Myocyte (in vitro differentiated cells): Measurements from ENCODE around the gene LRP1. TPM values are rescaled to one million over a fixed set of nuclear protein-coding genes. Genes with fewer than 3 reads are reported as not detected.

Source experiments
- DNase-seq: peaks from one replicate; pipeline ENCODE4 v3.0.0-alpha.2; 2012; ENCODE audit warnings: low read depth
- total RNA-seq: library from RNA; depleted of rRNA; stranded (reverse); fragments of >200 nt; gene quantifications from 2 replicates; pipeline ENCODE4 v1.2.3, GENCODE V29; 2014

Gene LRP1
- total RNA-seq, 1 donor from 2014 or later = 40.0 TPM

DNA sequence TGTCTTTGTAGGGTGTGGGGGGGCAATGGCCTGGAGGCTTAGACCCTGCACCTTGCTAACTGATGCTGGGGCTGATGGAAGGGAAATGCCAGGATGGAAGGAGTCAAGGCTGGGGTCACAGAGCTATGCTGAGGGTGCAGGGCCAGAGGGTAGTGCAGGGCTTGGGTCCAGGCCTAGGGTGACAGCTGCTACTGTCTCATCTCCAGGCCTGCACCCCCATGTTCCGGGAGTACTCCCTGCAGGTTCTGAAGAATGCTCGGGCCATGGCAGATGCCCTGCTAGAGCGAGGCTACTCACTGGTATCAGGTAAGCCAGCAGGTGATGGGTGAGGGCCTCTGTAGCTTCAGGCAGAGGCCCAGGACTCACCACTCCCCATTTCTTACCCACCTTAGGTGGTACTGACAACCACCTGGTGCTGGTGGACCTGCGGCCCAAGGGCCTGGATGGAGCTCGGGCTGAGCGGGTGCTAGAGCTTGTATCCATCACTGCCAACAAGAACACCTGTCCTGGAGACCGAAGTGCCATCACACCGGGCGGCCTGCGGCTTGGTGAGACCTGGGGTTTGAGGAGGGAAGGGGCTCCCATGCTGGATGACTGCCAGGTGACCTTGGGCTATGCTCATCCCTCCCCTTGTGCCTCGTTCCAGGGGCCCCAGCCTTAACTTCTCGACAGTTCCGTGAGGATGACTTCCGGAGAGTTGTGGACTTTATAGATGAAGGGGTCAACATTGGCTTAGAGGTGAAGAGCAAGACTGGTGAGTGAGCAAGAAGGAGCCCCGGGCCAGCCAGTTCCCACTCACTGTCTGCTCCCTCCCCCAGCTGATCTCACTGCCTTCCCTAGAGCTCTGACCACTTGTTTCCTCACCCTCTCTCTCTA lies 105.3 kb downstream of the LRP1 start:
- no peak for DNase-seq

DNA sequence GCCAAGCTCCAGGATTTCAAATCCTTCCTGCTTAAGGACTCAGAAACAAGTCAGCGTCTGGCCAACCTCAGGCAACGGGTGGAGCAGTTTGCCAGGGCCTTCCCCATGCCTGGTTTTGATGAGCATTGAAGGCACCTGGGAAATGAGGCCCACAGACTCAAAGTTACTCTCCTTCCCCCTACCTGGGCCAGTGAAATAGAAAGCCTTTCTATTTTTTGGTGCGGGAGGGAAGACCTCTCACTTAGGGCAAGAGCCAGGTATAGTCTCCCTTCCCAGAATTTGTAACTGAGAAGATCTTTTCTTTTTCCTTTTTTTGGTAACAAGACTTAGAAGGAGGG lies 105.9 kb downstream of the LRP1 start:
- no peak for DNase-seq

DNA sequence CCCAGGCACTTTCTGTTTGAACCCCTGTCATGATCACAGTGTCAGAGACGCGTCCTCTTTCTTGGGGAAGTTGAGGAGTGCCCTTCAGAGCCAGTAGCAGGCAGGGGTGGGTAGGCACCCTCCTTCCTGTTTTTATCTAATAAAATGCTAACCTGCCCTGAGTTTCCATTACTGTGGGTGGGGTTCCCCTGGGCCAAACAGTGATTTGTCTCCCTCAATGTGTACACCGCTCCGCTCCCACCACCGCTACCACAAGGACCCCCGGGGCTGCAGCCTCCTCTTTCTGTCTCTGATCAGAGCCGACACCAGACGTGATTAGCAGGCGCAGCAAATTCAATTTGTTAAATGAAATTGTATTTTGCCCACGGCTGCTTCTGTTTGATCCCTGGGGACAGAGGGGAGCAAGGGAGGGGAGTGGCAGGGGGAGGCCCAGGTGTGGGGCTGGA lies 106.3 kb downstream of the LRP1 start:
- DNase-seq = no peak

DNA sequence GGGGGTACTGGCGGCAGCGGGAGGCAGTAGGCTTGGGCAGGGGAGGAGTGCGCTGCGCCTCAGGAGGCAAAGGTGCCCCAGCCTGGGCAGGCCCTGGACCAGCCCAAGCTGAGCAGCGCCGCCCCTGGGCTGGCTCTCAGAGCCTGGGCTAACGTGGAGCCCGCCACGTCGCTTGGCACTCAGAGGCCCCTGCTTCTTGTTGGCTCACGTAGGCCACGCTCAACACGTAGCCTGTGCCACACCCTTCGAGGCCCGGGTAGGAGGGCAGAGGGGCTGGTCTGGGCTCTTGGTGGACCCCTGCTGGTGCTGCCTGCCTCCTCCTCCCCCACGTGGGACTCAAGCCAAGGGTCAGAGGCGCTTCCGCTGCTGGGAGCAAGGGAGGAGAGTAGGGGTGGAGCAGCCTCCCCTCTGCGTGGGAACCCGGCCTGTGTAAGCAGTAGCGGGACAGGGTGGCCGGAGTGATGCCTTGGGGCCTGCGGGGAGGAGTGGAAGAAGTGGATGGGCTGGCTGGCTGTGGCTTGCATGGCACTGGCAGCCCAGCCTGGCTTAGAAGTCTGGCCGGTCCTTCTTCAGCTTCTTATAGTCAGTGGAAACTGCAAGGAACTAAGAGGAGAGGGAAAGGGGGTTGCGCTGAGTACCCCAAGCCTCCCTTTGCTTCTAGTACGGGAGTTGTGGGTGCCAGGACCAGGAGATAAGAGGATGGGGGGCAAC lies 106.9 kb downstream of the LRP1 start:
- no peak for DNase-seq

DNA sequence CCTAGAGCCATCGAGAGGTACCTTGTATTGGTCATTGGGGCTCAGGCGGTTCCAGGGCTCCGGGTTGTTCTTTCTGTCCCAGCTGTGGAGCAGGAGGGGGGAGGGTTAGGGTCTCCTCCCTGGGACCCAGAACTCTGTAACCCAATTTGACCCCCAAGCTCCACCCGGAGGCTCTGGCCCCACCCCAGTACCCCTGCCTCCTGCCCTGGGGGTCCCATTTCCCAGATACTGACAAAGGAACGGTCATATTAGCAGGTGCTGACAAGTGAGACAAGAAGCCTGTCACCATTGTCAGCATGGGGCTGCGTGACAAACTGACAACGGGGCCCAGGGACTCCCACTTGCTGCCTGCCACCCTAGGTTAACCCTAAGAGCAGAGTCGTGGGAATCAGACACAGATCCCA lies 107.4 kb downstream of the LRP1 start:
- no peak for DNase-seq

DNA sequence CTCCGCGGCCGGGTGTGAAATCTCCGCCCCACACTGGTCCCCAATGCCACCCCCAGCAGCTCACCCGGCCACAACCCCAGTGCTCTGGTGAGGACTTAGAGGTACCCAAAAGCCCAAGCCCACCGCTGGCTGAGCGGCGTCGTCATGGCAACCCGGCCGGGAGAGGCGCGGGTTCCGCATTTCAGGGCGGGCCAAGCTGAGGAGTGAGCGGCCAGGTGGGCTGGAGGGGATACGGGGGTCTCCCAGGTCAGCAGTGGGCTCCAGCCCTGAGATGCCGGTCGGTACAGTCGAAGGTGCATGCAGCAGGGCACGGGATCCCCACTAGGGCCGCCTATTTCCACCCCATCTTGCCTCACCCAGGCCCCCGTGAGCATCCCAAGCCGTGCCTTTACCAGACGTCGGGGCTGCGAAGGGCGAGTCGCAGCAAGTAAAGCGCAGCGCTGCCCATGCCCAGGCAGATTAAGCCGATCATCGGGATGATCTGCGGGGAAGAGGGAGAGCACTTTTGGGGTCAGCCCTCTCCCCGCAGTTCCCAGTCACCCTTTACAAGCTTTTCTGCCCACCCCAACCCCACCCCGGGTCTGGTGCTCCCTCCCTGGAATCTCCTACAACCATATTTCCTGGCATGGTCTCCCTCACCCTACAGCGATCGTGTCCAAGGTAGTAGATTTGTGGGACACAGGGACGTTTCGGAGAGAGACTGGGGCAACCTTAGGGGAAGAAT lies 108.1 kb downstream of the LRP1 start:
- DNase-seq = no peak

DNA sequence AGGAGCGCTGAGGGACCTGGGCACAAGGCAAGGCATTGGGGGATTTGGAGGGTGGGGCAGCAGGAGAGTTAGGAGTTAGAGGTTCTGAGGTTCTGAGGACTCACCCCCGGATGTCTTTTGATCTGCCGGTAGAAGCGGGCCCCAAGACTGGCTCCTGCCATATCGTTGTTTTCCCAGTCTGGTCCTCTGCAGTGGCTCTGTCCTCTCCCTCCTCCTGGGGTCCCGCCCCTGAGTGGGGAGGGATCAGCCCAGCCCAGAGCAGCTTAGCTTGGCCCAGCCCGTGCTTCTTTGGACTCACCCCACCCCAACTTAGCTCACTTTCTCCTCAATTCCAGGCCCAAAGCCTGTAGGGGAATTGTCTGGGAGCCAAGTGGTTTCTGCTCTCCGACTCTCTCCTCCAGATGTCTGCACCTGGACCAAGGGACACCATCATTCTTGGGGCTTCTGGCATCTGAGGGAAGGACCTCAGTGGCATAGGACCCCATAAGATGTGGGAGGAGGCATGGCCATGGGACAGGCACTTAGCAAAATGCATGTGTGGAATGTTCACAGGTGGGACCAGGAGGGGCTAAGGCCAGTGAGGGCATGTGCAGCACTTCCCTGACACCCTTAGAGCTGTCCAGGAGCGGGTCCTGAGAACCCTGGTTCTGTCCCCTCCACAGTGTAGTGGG lies 108.8 kb downstream of the LRP1 start:
- no peak for DNase-seq

DNA sequence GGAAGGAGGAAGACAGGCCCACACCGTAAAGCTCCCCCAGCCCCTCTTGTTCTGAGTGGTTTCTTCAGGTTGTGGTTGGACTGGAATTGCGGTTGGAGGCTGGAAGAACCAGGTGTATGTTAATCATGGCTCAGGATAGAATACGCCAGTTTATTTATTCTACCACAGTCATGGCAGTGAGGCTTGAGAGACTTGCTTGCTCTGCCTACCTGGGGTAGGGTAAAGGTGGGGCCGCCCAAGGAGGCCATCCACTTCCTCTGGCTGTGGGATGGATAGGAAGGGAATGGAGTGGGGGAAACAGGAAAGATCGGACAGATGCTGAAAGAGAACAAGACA lies 109.3 kb downstream of the LRP1 start:
- no peak for DNase-seq

DNA sequence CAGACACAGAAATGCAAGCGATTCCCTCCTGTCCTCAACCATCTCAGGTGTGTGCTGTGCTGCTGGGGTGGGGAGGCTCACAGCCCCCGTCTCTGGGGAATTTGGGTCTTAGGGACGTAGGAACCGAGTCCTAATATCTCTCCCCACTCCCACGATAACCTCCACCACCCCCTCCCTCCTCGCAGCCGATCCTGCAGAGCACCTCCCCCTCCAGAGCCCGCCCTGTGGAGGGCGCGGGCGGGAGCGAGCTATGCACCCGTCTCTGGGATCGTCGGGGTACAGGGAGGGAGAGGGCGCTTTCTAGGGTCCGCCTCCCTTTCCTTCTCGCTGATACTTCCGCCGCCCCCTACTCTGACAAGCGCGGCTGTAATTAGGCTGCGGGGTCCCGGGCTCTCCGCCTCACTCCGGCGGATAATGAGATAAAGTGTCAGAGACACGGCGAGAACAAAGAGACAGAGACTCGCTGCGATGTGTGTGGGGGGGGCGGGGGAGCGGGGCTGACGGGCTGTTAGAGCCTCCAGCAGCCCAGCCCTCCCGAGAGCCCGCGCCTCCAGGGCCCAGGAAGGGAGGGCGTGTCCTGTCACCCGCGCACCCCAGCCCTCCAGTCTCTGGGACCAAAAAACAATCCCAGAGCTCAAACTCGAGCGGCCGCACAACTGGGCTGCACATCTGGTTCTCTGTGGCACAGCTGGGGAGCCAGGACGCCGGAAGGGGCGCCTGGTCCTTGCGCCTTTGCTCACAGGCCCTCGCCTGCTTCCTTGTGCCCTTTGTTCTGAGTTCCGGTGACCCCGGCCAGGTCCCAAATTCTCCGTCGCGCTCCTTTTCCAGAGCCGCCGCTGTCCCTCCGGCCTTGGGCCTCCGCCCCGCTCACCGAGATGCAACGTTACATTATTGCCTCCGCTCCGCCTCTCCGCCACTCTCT lies 109.9 kb downstream of the LRP1 start:
- DNase-seq = no peak

DNA sequence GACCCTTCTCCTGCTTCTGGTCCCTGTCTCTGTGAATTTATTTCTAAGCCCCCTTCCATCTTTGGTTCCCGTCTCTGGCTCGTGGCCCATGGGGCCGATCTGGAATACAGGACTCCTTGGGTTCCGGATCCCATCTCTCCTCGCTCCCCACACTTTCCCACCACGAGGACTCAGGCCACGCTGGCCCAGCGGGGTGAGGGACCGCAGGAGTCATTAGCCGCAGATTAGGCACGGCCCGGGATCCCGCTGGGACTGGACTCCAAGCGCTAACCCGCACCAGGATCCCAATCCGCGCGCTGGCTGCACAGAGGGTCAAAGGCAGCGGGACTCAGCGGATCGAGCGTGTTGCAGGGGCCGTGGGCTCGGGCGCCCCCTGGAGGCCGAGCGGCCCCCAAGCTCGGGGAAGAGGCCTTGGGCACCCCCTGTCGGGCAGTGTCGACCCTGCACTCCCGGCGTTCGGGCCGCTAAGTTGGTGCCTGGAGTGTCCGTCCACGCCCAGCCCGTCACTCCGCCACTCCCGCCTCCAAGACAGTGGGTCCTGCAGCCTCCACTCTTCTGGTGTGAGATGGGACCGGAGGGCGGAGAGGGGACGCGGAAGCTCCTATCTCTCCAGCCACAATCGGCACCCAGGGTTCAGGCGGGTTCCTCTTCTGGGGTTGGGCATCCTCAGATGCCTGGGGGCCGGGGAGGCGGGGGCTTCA lies 110.7 kb downstream of the LRP1 start:
- peak; percentile 90 for DNase-seq

DNA sequence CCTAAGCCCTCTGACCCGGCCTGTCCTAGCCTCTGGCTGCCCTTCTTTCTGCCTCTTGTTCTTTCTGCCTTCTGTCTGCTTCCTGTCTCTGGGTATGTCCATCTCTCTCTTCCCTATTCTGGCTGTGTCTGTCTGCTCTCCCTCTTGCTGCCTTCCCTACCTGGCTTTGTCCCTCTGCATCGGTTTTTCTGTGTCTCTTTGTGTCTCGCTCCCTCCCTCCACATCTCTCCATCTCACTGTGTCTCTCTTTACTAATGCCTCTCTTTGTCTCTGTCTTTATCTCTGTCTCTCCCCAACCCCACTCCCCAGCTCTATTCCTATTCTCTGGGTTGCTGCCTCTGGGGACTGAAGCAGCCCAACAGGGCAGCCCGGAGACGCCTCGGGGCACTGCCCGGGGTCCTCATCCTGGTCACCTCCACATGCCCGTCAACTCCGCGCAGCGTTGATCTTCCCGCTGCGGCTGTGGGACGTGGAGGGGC lies 111.3 kb downstream of the LRP1 start:
- DNase-seq = peak; percentile 13

DNA sequence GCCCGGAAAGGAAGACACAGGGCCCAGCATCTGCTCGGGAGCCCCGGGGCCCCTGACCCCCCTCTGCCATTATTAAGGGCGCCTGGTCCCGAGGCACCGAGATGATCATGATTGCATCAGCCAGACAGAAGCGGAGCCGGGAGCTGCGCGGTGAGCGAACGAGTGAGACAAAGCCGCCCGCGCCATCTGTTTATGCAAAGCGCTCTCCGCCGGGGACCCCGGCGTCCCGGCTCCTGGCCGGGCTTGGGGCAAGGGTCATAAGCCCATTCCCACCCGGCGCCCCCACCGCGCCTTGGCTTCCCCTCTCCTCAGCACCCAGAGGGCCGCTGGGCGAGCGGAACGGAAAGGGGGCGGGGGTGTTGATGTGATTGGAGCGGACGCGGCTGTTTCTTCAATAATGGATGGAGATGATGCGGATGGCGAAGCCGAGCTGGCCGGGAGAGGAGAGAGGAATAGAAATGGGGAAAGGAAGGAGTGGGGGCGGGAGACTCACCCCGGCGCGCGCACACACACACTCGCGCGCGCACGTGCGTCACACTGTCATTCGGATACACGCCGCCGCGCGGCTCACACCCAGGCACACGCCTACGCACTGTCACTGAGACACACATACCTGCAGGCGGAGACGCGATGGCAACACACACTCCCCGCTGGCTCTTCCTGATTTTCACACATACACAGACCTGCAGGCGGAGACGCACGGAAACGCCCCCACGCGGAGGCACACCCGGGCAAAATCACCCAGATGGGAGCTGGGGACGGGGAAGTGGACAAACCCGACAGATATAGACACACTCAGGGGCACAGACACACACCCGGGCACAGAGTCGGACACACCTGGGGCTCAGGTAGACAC lies 112.0 kb downstream of the LRP1 start:
- DNase-seq = peak; percentile 56

DNA sequence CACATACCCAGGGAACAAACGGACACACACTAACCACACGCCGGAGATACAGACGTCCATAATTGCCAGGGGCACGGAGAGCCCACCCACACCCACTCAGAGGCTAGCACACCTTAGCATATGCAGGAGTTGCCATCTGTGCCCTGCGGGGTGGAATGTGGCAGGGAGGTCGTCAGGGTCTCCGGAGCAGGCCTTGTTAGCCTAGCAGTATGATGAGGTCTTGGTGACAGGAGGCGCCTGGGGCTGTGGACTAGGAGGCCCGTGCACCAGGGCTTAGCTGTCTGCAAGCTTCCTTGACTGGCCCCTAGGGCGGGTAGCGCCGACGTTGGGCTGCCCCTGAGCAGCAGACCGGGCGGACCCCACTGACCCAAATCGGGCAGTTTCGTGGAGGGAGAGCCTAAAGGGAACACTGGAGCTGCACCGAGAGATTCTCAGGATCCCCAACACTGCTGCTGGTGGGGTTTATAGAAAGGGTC lies 112.7 kb downstream of the LRP1 start:
- peak; percentile 36 for DNase-seq

DNA sequence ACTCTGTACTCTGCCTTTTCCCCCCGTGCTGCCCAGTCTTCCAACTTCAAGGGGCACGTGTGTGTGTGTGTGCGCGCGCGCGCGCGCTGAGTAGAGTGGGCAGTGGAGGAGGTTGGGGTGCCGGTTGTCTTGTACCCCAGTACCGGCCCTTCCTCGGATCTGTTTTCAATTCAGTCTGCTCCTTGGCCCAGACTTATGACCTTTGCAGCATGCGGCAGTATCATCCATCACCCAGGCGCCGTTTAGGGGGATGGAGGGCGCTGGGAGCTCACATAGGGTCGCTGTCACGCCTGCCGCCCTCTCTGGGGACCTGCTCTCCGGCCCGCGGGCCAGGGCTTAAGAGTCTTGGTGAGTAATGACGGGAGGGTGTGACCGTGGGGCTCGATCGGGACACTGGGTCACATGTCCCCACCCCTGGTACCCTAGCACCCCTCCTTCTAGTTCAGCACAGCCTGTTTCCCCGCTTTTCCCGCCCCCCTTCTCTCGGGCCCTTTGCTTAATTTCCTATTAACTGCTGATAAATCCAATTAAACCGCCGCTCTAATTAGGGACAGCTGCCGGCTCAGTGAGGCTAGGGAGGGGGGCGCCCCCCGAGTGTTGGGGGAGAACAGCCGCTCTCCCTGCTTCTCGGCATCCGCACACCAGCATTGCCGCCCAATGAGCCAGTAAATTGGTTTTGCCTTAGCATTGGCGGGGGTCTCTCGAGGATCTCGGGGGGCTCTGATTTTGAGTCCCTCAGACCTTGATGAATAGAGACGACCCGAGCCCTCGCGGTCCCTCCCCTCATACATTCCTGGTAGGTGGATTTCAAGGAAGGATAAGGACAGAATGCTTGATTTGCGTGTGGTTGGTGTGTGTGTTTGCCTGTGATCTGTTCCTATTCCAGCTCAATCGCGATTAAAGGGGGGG lies 113.4 kb downstream of the LRP1 start:
- DNase-seq = peak; percentile 30

DNA sequence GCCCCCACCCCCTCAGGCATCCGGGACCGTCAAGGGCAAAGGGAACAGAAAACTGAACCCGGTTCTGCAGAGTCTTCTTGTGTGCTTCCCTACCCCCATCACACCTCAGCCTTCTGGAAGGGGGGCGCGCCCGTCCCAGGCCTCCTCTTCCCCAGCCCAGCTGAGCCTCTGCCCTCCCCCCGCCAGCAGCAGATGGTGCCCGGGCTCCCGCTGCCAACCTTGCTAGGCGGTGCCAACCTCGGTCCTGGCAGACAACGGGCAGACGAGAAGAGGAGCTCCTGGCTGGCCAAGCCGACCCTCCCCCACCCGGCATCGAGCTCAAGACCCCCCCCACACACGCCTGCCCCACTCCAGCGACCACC lies 114.0 kb downstream of the LRP1 start:
- peak; percentile 66 for DNase-seq

DNA sequence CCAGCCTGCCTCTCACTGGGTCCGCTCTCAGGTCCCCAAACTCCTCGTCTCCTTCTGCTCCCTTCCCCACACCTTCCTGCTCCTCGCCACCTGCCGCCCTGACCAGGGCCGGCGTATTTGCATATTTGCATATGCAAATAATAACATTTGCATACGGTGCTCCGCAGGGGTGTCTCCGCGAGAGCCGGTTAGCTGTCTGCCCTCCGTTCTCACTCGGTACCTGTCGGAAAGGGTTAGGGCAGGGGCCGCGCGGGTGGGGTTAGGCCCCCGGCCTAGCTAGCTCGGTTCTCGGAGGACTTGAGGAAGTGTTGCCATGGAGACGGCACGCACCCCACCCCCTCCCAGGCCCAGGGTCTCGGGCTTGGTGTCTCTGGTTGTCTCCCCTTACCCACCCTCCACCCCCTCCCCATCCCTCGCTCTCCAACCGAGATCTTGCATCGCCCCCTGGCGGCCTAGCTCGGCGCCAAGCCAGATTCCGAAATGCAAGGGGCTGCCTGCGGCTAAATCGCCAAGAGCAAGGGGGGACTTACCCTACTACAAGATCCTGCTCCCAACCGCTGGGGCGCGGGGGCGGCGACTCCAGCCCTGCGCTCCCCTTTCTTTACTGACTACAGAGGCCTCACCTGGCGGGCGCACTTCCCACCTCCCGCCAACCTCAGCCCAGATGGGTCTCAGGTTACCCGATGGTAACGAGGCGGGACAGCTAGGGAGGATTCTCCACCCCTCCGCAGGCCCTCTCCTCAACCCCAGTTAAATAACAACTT lies 114.6 kb downstream of the LRP1 start:
- no peak for DNase-seq
